DND-41 (cell line): ENCODE results near the gene DNER.

Experiments
- ATAC-seq: fragments of 200-7000 bp; cut with Tn5 transposase; 3 replicates; pipeline ENCODE4 v1.9.1; 2021; ENCODE audit warnings: low read depth; ENCODE audit not compliant: insufficient read depth
- DNase-seq: peaks from one replicate; pipeline ENCODE4 v3.0.0-alpha.2; 2020
- H2AFZ ChIP-seq: 2 replicates; pipeline ENCODE4 v1.6.0; 2012; ENCODE audit warnings: low read depth, low read length
- H3K27ac ChIP-seq: 2 replicates; pipeline ENCODE4 v1.5.1; 2012; ENCODE audit warnings: low read length, inconsistent platforms
- H3K27me3 ChIP-seq: fragments of 200-600 bp; sonication (generic); 2 replicates; pipeline ENCODE4 v1.6.0; 2012; ENCODE audit warnings: low read length, mild to moderate bottlenecking, inconsistent platforms; ENCODE audit not compliant: insufficient read depth, poor library complexity
- H3K36me3 ChIP-seq: 2 replicates; pipeline ENCODE4 v1.5.1; 2012; ENCODE audit warnings: low read length, inconsistent platforms; ENCODE audit not compliant: insufficient read depth
- H3K4me1 ChIP-seq: 2 replicates; pipeline ENCODE4 v1.5.1; 2012; ENCODE audit warnings: mild to moderate bottlenecking, low read length; ENCODE audit not compliant: insufficient read depth
- H3K4me2 ChIP-seq: 2 replicates; pipeline ENCODE4 v1.6.0; 2012; ENCODE audit warnings: mild to moderate bottlenecking, moderate library complexity, low read length, inconsistent platforms; ENCODE audit not compliant: insufficient read depth
- H3K4me3 ChIP-seq, 2 experiments: fragments of 200-600 bp in 1 of 2; shearing (Covaris generic) in 1 of 2; 2 replicates each; pipeline ENCODE4 v1.5.1; 2012 to 2016; ENCODE audit warnings: inconsistent platforms in 2 of 2, low read length in 2 of 2, mild to moderate bottlenecking in 2 of 2, low read depth in 1 of 2, moderate library complexity in 1 of 2
- H3K79me2 ChIP-seq: 2 replicates; pipeline ENCODE4 v1.6.0; 2012; ENCODE audit warnings: low read length, inconsistent platforms; ENCODE audit not compliant: insufficient read depth
- H3K9ac ChIP-seq: 2 replicates; pipeline ENCODE4 v1.6.0; 2012; ENCODE audit warnings: low read depth, mild to moderate bottlenecking, inconsistent platforms, low read length, moderate library complexity
- H3K9me3 ChIP-seq: 2 replicates; pipeline ENCODE4 v1.5.1; 2012; ENCODE audit warnings: low read length, moderate library complexity, mild to moderate bottlenecking, inconsistent platforms; ENCODE audit not compliant: insufficient read depth, severe bottlenecking
- H4K20me1 ChIP-seq: 2 replicates; pipeline ENCODE4 v1.6.0; 2012; ENCODE audit warnings: low read length; ENCODE audit not compliant: insufficient read depth
- EZH2 ChIP-seq: IDR thresholded peaks from 3 replicates; pipeline ENCODE4 v1.6.1; 2012; ENCODE audit warnings: borderline replicate concordance, low read depth, mild to moderate bottlenecking, moderate library complexity, low read length, inconsistent platforms; ENCODE audit not compliant: severe bottlenecking
- TF ChIP-seq, protein P1 (sequence below): IDR thresholded peaks from 2 replicates; pipeline ENCODE4 v1.5.1; 2012; ENCODE audit warnings: borderline replicate concordance, low read length, moderate library complexity, mild to moderate bottlenecking; ENCODE audit not compliant: poor library complexity, severe bottlenecking; ENCODE audit errors: extremely low read depth

Gene DNER

GRCh38 chr2:229553091-229553490 lies 161.3 kb downstream of the DNER start:
- ATAC-seq (no peak), DNase-seq (no peak)
- H3K4me1 ChIP-seq, result no peaks in the 10 kb centered on the region
- no peak overlapping the region for H2AFZ ChIP-seq
- no peaks in the 10 kb centered on the region for H3K79me2 ChIP-seq
- no peak overlapping the region for H3K4me2 ChIP-seq
- no peaks in the 10 kb centered on the region for H3K36me3 ChIP-seq
- no peaks in the 10 kb centered on the region for H3K9me3 ChIP-seq
- H4K20me1 ChIP-seq, result no peaks in the 10 kb centered on the region
- no peak overlapping the region for H3K4me3 ChIP-seq
- TF ChIP-seq, protein P1, sequence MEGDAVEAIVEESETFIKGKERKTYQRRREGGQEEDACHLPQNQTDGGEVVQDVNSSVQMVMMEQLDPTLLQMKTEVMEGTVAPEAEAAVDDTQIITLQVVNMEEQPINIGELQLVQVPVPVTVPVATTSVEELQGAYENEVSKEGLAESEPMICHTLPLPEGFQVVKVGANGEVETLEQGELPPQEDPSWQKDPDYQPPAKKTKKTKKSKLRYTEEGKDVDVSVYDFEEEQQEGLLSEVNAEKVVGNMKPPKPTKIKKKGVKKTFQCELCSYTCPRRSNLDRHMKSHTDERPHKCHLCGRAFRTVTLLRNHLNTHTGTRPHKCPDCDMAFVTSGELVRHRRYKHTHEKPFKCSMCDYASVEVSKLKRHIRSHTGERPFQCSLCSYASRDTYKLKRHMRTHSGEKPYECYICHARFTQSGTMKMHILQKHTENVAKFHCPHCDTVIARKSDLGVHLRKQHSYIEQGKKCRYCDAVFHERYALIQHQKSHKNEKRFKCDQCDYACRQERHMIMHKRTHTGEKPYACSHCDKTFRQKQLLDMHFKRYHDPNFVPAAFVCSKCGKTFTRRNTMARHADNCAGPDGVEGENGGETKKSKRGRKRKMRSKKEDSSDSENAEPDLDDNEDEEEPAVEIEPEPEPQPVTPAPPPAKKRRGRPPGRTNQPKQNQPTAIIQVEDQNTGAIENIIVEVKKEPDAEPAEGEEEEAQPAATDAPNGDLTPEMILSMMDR, result no peak
- no peak for TF ChIP-seq EZH2
- no peaks in the 10 kb centered on the region for H3K27me3 ChIP-seq
- no peak overlapping the region for H3K9ac ChIP-seq
- no peak overlapping the region for H3K27ac ChIP-seq

- Histone ChIP-seq H3K4me1 (no peaks in the 10 kb centered on the region), H3K79me2 (no peaks in the 10 kb centered on the region), H2AFZ (no peak overlapping the region)
Measured at GRCh38 chr2:229543176-229543873, 171.0 kb downstream of the DNER start.

DNA sequence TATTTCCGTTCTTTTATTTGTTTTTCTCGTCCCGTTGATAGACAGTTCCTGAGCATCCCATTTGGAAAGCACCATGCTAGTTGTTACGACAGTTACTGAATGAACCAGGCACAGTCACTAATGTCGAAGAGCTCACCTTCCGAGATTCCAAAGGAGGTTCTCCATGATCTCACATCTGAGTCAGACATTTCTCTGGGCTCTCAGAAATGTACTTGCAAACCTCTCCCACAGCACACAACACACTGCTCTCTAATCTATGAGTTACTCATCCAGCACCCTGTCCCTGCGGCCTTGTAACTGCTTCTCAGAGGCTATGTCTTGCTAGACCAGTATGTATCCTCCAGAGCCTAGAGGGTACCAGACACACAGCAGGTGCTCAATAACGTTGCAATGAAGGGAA lies 174.7 kb downstream of the DNER start:
- Histone ChIP-seq H2AFZ (no peak overlapping the region), H3K4me2 (no peak overlapping the region), H3K4me3 (no peak overlapping the region), H4K20me1 (no peaks in the 10 kb centered on the region), H3K9ac (no peak overlapping the region), H3K79me2 (no peaks in the 10 kb centered on the region), H3K4me1 (no peaks in the 10 kb centered on the region), H3K36me3 (no peaks in the 10 kb centered on the region), H3K27ac (no peak overlapping the region), H3K9me3 (no peaks in the 10 kb centered on the region), H3K27me3 (no peaks in the 10 kb centered on the region)
- no peak for TF ChIP-seq EZH2
- TF ChIP-seq, protein P1, result no peak
- ATAC-seq (no peak), DNase-seq (no peak)

More at GRCh38 chr2:229543176-229543873, 171.0 kb downstream of the DNER start:
- ATAC-seq, result no peak
- no peak for DNase-seq
- Histone ChIP-seq H3K9me3 (no peaks in the 10 kb centered on the region), H4K20me1 (no peaks in the 10 kb centered on the region), H3K27me3 (no peaks in the 10 kb centered on the region), H3K27ac (no peak overlapping the region), H3K36me3 (no peaks in the 10 kb centered on the region), H3K4me2 (no peak overlapping the region), H3K9ac (no peak overlapping the region), H3K4me3 (no peak overlapping the region)
- TF ChIP-seq EZH2, result no peak
- TF ChIP-seq, protein P1, result no peak
